Fibroblast of lung (primary cell): ENCODE measurements around the gene EHMT1. TPM values are rescaled to one million over a fixed set of nuclear protein-coding genes. Genes with fewer than 3 reads are reported as not detected.

Source experiments
- DNase-seq, 2 donors: peaks; one replicate each; pipeline versions ENCODE4 v3.0.0 to v3.0.0-alpha.2; 2010; ENCODE audit warnings: low read depth in 2 of 2
- H2AFZ ChIP-seq: 2 replicates; pipeline ENCODE4 v1.5.1; 2012; ENCODE audit warnings: low read length, control low read depth, inconsistent platforms
- H3K27ac ChIP-seq: 2 replicates; pipeline ENCODE4 v1.5.1; 2011; ENCODE audit warnings: low read length, control low read depth; ENCODE audit not compliant: insufficient read depth
- H3K27me3 ChIP-seq: 2 replicates; pipeline ENCODE4 v1.5.1; 2011; ENCODE audit warnings: mild to moderate bottlenecking, low read length; ENCODE audit not compliant: control insufficient read depth, insufficient read depth
- H3K36me3 ChIP-seq: 2 replicates; pipeline ENCODE4 v1.5.1; 2011; ENCODE audit warnings: low read length; ENCODE audit not compliant: control insufficient read depth, insufficient read depth
- H3K4me1 ChIP-seq: 2 replicates; pipeline ENCODE4 v1.5.1; 2011; ENCODE audit warnings: low read length; ENCODE audit not compliant: control insufficient read depth, insufficient read depth; ENCODE audit errors: extremely low read depth
- H3K4me2 ChIP-seq: 2 replicates; pipeline ENCODE4 v1.5.1; 2011; ENCODE audit warnings: low read length, control low read depth; ENCODE audit not compliant: insufficient read depth; ENCODE audit errors: extremely low read depth
- H3K4me3 ChIP-seq, 4 experiments: fragments of 200-600 bp in 1 of 4; sonication (generic) in 1 of 4; replicated peaks in 1 of 4; 2 replicates each; pipeline ENCODE4 v1.5.1; 2011 to 2016; ENCODE audit warnings: low read length in 4 of 4, low read depth in 3 of 4, mild to moderate bottlenecking in 3 of 4, control low read depth in 2 of 4, inconsistent platforms in 1 of 4, mixed read lengths in 1 of 4; ENCODE audit not compliant: insufficient read depth in 1 of 4; ENCODE audit errors: control extremely low read depth in 1 of 4
- H3K79me2 ChIP-seq: 2 replicates; pipeline ENCODE4 v1.5.1; 2012; ENCODE audit warnings: mild to moderate bottlenecking, low read length, inconsistent platforms; ENCODE audit not compliant: control insufficient read depth, insufficient read depth
- H3K9ac ChIP-seq: 2 replicates; pipeline ENCODE4 v1.5.1; 2011; ENCODE audit warnings: mild to moderate bottlenecking, low read length, control low read depth; ENCODE audit not compliant: insufficient read depth
- H3K9me3 ChIP-seq: 2 replicates; pipeline ENCODE4 v1.5.1; 2012; ENCODE audit warnings: low read depth, low read length; ENCODE audit not compliant: control insufficient read depth, insufficient read depth
- H4K20me1 ChIP-seq: 2 replicates; pipeline ENCODE4 v1.5.1; 2011; ENCODE audit warnings: low read length; ENCODE audit not compliant: control insufficient read depth, insufficient read depth; ENCODE audit errors: extremely low read depth
- CTCF ChIP-seq, 2 donors: IDR thresholded peaks in 1 of 2; conservative IDR thresholded peaks in 1 of 2; 1 replicate in 1 of 2; 2 replicates in 1 of 2; pipeline ENCODE4 v1.5.1; 2011 to 2012; ENCODE audit warnings: low read length in 2 of 2, control low read depth in 1 of 2, inconsistent platforms in 1 of 2, low read depth in 1 of 2, mild to moderate bottlenecking in 1 of 2
- EZH2 ChIP-seq: IDR thresholded peaks from 2 replicates; pipeline ENCODE4 v1.5.1; 2012; ENCODE audit warnings: low read length, control low read depth, mild to moderate bottlenecking; ENCODE audit errors: missing control alignments
- polyA plus RNA-seq, 2 donors: library from polyadenylated mRNA; depleted of rRNA in 1 of 2; stranded (reverse) in 1 of 2; unstranded in 1 of 2; fragments of >200 nt; gene quantifications; 2 replicates each; pipeline ENCODE4 v1.2.1, GENCODE V29; 2011 to 2012; ENCODE audit warnings: missing spikeins in 1 of 2
- total RNA-seq: library from RNA; depleted of rRNA; stranded (reverse); fragments of >200 nt; gene quantifications from 2 replicates; pipeline ENCODE4 v1.2.1, GENCODE V29; 2014

The EHMT1 gene
- total and polyA plus RNA-seq, 2 donors (not counting 1 experiment from before 2014, with no cell fraction given), result 22.4 to 48.6 TPM

DNA sequence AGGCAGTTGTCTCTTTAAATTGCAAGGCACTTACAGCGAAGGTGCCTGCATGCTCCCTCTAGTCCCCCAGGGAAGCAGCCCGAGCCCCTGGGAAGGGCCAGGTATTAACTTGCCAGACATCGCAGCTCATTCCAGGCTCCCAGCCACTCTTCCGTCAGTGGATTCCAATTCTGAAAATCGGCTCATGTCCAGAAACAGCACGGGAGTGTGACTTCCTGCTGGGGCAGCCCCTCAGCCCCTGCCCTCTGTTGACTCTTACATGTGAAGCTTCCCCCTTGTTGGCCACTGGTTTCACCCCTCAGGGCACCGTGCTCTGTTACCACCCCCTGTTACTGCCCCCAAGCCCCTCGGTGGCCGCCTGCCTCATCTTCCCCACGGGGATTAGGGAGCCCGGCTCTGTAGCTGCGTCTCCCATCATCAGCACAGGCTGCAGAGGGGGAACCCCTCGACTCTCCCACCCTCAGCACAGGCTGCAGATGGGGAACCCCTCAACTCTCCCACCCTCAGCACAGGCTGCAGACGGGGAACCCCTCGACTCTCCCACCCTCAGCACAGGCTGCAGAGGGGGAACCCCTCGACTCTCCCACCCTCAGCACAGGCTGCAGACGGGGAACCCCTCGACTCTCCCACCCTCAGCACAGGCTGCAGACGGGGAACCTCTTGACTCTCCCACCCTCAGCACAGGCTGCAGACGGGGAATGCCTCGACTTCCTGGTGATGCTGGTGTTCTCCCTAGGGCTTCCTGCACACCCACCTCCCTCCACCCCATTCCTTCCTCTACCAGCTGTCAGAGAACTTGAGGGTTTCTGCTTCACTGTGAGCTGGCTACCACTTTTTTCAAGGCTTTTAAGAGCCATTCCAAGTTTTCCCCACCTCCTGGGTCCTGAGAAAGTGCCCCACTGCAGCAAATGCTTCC lies 247.7 kb downstream of the EHMT1 start:
- H3K4me3 ChIP-seq, result no peak overlapping the region
- H3K79me2 ChIP-seq, result no peaks in the 10 kb centered on the region
- no peaks in the 10 kb centered on the region for H3K9me3 ChIP-seq
- TF ChIP-seq CTCF (conservative IDR thresholded peaks at IDR 0.05 in 1 of 2, IDR thresholded peaks at IDR 0.05 in 1 of 2; ENCODE audit: low read depth in 1 of 2, low read length in 2 of 2) (no peak), EZH2 (no peak)
- no peak overlapping the region for H2AFZ ChIP-seq
- H3K4me1 ChIP-seq, result no peaks in the 10 kb centered on the region
- H3K4me2 ChIP-seq, result no peak overlapping the region
- no peaks in the 10 kb centered on the region for H3K27me3 ChIP-seq
- no peak for DNase-seq
- no peaks in the 10 kb centered on the region for H4K20me1 ChIP-seq
- no peak overlapping the region for H3K9ac ChIP-seq
- no peaks in the 10 kb centered on the region for H3K36me3 ChIP-seq
- H3K27ac ChIP-seq, result no peak overlapping the region

GRCh38 chr9:137870432-137870831 lies 251.6 kb downstream of the EHMT1 start:
- no peak overlapping the region for H3K27ac ChIP-seq
- DNase-seq, result no peak
- no peak for TF ChIP-seq CTCF (conservative IDR thresholded peaks at IDR 0.05 in 1 of 2, IDR thresholded peaks at IDR 0.05 in 1 of 2; ENCODE audit: low read depth in 1 of 2, low read length in 2 of 2)
- H3K9me3 ChIP-seq, result no peaks in the 10 kb centered on the region
- no peaks in the 10 kb centered on the region for H3K36me3 ChIP-seq
- no peak overlapping the region for H2AFZ ChIP-seq
- H3K79me2 ChIP-seq, result no peaks in the 10 kb centered on the region
- H3K9ac ChIP-seq, result no peak overlapping the region
- no peaks in the 10 kb centered on the region for H4K20me1 ChIP-seq
- H3K27me3 ChIP-seq, result no peaks in the 10 kb centered on the region
- no peak overlapping the region for H3K4me2 ChIP-seq
- H3K4me3 ChIP-seq, result no peak overlapping the region
- H3K4me1 ChIP-seq, result no peaks in the 10 kb centered on the region

DNA sequence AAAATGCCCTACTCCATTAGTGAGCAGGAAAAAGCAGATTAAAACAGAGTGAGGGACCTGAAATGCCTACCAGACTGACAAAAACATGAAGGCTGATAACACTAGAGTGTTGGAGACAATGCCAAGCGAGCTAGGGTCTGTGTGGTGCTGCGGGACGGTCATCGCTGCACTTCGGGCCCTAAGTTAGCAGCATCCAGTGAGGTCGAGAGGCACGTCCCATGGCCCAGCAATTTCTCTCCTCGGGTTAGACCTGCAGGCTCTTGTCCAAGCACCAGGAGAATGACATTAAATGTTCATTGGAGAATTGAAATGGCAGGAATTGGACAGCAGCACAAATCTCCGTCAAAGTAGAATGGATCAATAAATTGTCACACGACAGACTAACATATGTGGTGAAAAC lies 253.5 kb downstream of the EHMT1 start:
- Histone ChIP-seq H3K9me3 (no peaks in the 10 kb centered on the region), H3K4me2 (no peak overlapping the region), H3K36me3 (no peaks in the 10 kb centered on the region), H4K20me1 (no peaks in the 10 kb centered on the region), H3K27me3 (no peaks in the 10 kb centered on the region), H3K4me3 (no peak overlapping the region), H3K4me1 (no peaks in the 10 kb centered on the region), H2AFZ (no peak overlapping the region), H3K79me2 (no peaks in the 10 kb centered on the region), H3K9ac (no peak overlapping the region), H3K27ac (no peak overlapping the region)
- no peak for DNase-seq
- TF ChIP-seq CTCF (conservative IDR thresholded peaks at IDR 0.05 in 1 of 2, IDR thresholded peaks at IDR 0.05 in 1 of 2; ENCODE audit: low read depth in 1 of 2, low read length in 2 of 2), result no peak
- TF ChIP-seq EZH2, result no peak
